Activated CD4-positive, alpha-beta memory T cell treated with anti-CD3 and anti-CD28 coated beads, Interleukin-2, amount 10 ng/mL, durations not matched to agents 7 days and 5 days (primary cell): ENCODE data around the gene ATF4. TPM values are rescaled to one million over a fixed set of nuclear protein-coding genes. Genes with fewer than 3 reads are reported as not detected.

ENCODE experiments used
- CTCF ChIA-PET: fragments of 350-600 bp; sonication (Branson Sonifier 250); formaldehyde crosslinking; loops from one replicate; lab custom pipeline; 2021; ENCODE audit warnings: antibody characterized with exemption, inconsistent platforms; lab: Charles Lee
- POLR2A ChIA-PET: fragments of 350-600 bp; sonication (Branson Sonifier 250); formaldehyde crosslinking; loops from one replicate; lab custom pipeline; 2021; ENCODE audit warnings: antibody characterized with exemption; lab: Charles Lee
- DNase-seq: peaks from one replicate; pipeline ENCODE4 v3.0.0-alpha.2; 2020
- H3K27ac Mint-ChIP-seq: one replicate; pipeline ENCODE4 v1.8.0; 2021; ENCODE audit warnings: mild to moderate bottlenecking, mixed read lengths
- H3K27me3 Mint-ChIP-seq: one replicate; pipeline ENCODE4 v1.8.0; 2021; ENCODE audit warnings: mixed read lengths
- H3K36me3 Mint-ChIP-seq: one replicate; pipeline ENCODE4 v1.8.0; 2021; ENCODE audit warnings: low read depth, mixed read lengths
- H3K4me1 Mint-ChIP-seq: one replicate; pipeline ENCODE4 v1.8.0; 2021; ENCODE audit warnings: mixed read lengths
- H3K4me3 Mint-ChIP-seq: one replicate; pipeline ENCODE4 v1.8.0; 2021; ENCODE audit warnings: mild to moderate bottlenecking, mixed read lengths
- H3K9me3 Mint-ChIP-seq: one replicate; pipeline ENCODE4 v1.8.0; 2021; ENCODE audit warnings: mixed read lengths
- total RNA-seq, 2 experiments: library from RNA; stranded (reverse); gene quantifications; one replicate each; pipeline ENCODE4 v1.2.3, GENCODE V29; 2021

ATF4 gene
- total RNA-seq, 2 experiments from 2014 or later: 456 to 460 TPM

DNA sequence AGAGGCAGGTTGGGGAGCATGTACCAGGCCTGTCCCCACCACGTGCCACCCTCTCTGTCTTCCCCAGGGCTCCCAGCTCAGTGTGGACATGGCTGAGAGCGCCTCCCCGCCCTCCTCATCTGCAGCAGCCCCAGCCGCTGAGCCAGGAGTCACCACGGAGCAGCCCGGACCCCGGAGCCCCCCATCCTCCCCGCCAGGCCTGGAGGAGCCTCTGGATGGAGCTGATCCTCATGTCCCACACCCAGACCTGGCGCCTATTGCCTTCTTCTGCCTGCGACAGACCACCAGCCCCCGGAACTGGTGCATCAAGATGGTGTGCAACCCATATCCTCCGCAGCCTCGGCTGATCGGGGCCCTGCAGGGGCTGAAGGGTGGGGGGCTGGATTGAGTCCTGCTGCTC is 50.3 kb downstream of the ATF4 start, which contains the start of gene CACNA1I:
TSS of gene CACNA1I (plus strand) at position 89 of the 400 bp plus-strand sequence. CDS start at position 89, 0 bp downstream.
- no peak within 1 kb of the TSS for H3K27ac Mint-ChIP-seq
- ChIA-PET CTCF (interaction anchor here (2.2 kb wide), 1 partner anchor 454 kb away, joined by 7 read pairs; no protein-coding TSS in a partner anchor), POLR2A (interaction anchor here (1.3 kb wide), 1 partner anchor 454 kb away, joined by 3 read pairs; no protein-coding TSS in a partner anchor)
- peaks cover 3% of the 10 kb centered on the region for H3K36me3 Mint-ChIP-seq
- peaks cover 2% of the 10 kb centered on the region for H3K9me3 Mint-ChIP-seq
- DNase-seq: no peak
- H3K4me1 Mint-ChIP-seq: peaks cover 19% of the 10 kb centered on the region
- peaks cover 4% of the 10 kb centered on the region for H3K27me3 Mint-ChIP-seq
- H3K4me3 Mint-ChIP-seq: no peak within 1 kb of the TSS

GRCh38 chr22:39571538-39571937 is 51.2 kb downstream of the ATF4 start:
- Mint-ChIP-seq H3K36me3 (no peaks in the 10 kb centered on the region), H3K4me3 (no peak overlapping the region), H3K27me3 (peaks cover 4% of the 10 kb centered on the region), H3K9me3 (no peaks in the 10 kb centered on the region), H3K4me1 (peaks cover 17% of the 10 kb centered on the region), H3K27ac (no peak overlapping the region)
- CTCF ChIA-PET: no interaction called here
- POLR2A ChIA-PET: interaction anchor here (1.3 kb wide), 1 partner anchor 453 kb away, joined by 3 read pairs; no protein-coding TSS in a partner anchor
- no peak for DNase-seq

Other genes with a start within 250 kb of the ATF4 start
- 1,000 to 10,000 TPM; 1,526 to 1,529 TPM for gene RPL3, start 200.9 kb upstream of the ATF4 start, total RNA-seq
- gene SYNGR1, start 170.6 kb upstream of the ATF4 start, total RNA-seq: under 1 TPM in 1 of 2 experiments, not detected in 1; 0.15 TPM
- 10 to 100 TPM; 25.0 to 27.5 TPM for gene TAB1, start 120.8 kb upstream of the ATF4 start, total RNA-seq
- gene MGAT3, start 63.5 kb upstream of the ATF4 start, total RNA-seq: under 1 TPM; 0.55 to 0.83 TPM
- gene MIEF1, start 18.3 kb upstream of the ATF4 start, total RNA-seq: 10 to 100 TPM; 32.4 to 32.6 TPM
- 10 to 100 TPM; 54.3 to 60.7 TPM for gene RPS19BP1, start 12.2 kb downstream of the ATF4 start, total RNA-seq
- gene CACNA1I, start 50.2 kb downstream of the ATF4 start, total RNA-seq: 1 to 10 TPM; 8.7 to 8.8 TPM